K562 (cell line): ENCODE measurements around the gene CCDC85B. TPM values are rescaled to one million over a fixed set of nuclear protein-coding genes. Genes with fewer than 3 reads are reported as not detected.

ENCODE experiments used
- CHD7 ChIP-seq: fragments of 200-600 bp; sonication (generic); IDR thresholded peaks from one replicate; pipeline ENCODE4 v1.6.1; 2012; ENCODE audit warnings: mild to moderate bottlenecking, low read depth, low read length, inconsistent platforms
- CREB3 ChIP-seq: fragments of 450-650 bp; conservative IDR thresholded peaks from 2 replicates; pipeline ENCODE4 v1.6.1; 2016; ENCODE audit warnings: missing genetic modification characterization, low read depth, mild to moderate bottlenecking, missing compliant biosample characterization, moderate library complexity
- E2F3 ChIP-seq: fragments of 250-450 bp; sonication (Bioruptor Pico); IDR thresholded peaks from 2 replicates; pipeline ENCODE4 v1.4.0; 2020; ENCODE audit warnings: mild to moderate bottlenecking
- E2F6 ChIP-seq, 2 experiments: IDR thresholded peaks; 2 replicates each; pipeline ENCODE4 v1.6.1; 2011; ENCODE audit warnings: borderline replicate concordance in 1 of 2, control low read depth in 1 of 2, low read depth in 1 of 2, low read length in 1 of 2, mild to moderate bottlenecking in 1 of 2, mixed read lengths in 1 of 2, moderate library complexity in 1 of 2; ENCODE audit not compliant: insufficient read depth in 1 of 2, insufficient read length in 1 of 2, poor library complexity in 1 of 2, severe bottlenecking in 1 of 2; ENCODE audit errors: extremely low read depth in 1 of 2
- HNRNPH1 ChIP-seq: fragments of 200-400 bp; formaldehyde crosslinking; optimal IDR thresholded peaks from 2 replicates; pipeline ENCODE3; 2017; ENCODE audit warnings: low read depth, mild to moderate bottlenecking, low read length, moderate library complexity
- KLF1 ChIP-seq: fragments of 450-650 bp; IDR thresholded peaks from 2 replicates; pipeline ENCODE4 v1.6.1; 2016; ENCODE audit warnings: missing genetic modification characterization, missing compliant biosample characterization
- TAF7 ChIP-seq: fragments of 450-650 bp; IDR thresholded peaks from 2 replicates; pipeline ENCODE4 v1.6.1; 2016; ENCODE audit warnings: missing genetic modification characterization, missing compliant biosample characterization
- TSHZ1 ChIP-seq: fragments of 250-450 bp; sonication (Bioruptor Pico); IDR thresholded peaks from 2 replicates; pipeline ENCODE4 v1.4.0; 2020; ENCODE audit warnings: mild to moderate bottlenecking, moderate library complexity
- U2AF1 ChIP-seq: fragments of 200-400 bp; formaldehyde crosslinking; optimal IDR thresholded peaks from 2 replicates; pipeline ENCODE3; 2017; ENCODE audit warnings: mild to moderate bottlenecking, low read depth, low read length, moderate library complexity
- ZNF224 ChIP-seq: sonication (generic); formaldehyde crosslinking; IDR thresholded peaks from 2 replicates; pipeline ENCODE4 v1.8.0; 2022; ENCODE audit warnings: mild to moderate bottlenecking, missing genetic modification reagents
- ZNF239 ChIP-seq: fragments of 250-450 bp; sonication (Bioruptor Pico); IDR thresholded peaks from 2 replicates; pipeline ENCODE4 v1.4.0; 2020; ENCODE audit warnings: mild to moderate bottlenecking
- polyA plus RNA-seq, 8 experiments: library from polyadenylated mRNA; depleted of rRNA in 4 of 8; stranded (reverse) in 5 of 8; unstranded in 3 of 8; fragments of >200 nt; fragmentation: Nextera tagmentation in 2 of 8; fragmentation: Illumina TruSeq in 1 of 8; extraction: Ambion mirVana in 2 of 8; extraction: Trizol in 1 of 8; gene quantifications; 2 replicates each; pipeline versions ENCODE4 v1.2.1 to v1.2.3, GENCODE V29; 2011 to 2014; ENCODE audit warnings: inconsistent platforms in 1 of 8, missing spikeins in 1 of 8
- total RNA-seq, 7 experiments: library from RNA; depleted of rRNA in 6 of 7; stranded (reverse); fragments of >200 nt in 6 of 7; fragmentation: Illumina TruSeq in 2 of 7; extraction: Trizol in 2 of 7; gene quantifications; 2 replicates each; pipeline versions ENCODE4 v1.2.1 to v1.2.3, GENCODE V29; 2011 to 2021; ENCODE audit warnings: low replicate concordance in 1 of 7

Gene CCDC85B
- total and polyA plus RNA-seq, 9 of the 15 experiments (the other 6 are each of a cell fraction or from before 2014, with no cell fraction given), result 0.14 to 138 (median 6.2) TPM

GRCh38 chr11:65857500-65857852 lies 33.0 kb upstream of the CCDC85B start (continued):
- no peak for TF ChIP-seq CREB3
- 0 out of 2 replicates have a peak, but pooled peaks have one; percentile 8 for TF ChIP-seq ZNF224 (CRISPR knock-in tag)
- TF ChIP-seq HNRNPH1, result peak; percentile 58
- peak; percentile 83 for TF ChIP-seq KLF1 (tag)
- peak; percentile 56; the same call in 1 of the 2 replicates for TF ChIP-seq TAF7
- TF ChIP-seq E2F3 (CRISPR knock-in tag), result no peak
- peak; percentile 26 to 98 for TF ChIP-seq E2F6 (IDR thresholded peaks at IDR 0.05; ENCODE audit: borderline replicate concordance in 1 of 2, extremely low read depth in 1 of 2, insufficient read depth in 1 of 2, insufficient read length in 1 of 2, low read depth in 1 of 2, low read length in 1 of 2, poor library complexity in 1 of 2, severe bottlenecking in 1 of 2)
- TF ChIP-seq TSHZ1 (CRISPR knock-in tag), result no peak
- TF ChIP-seq CHD7, result no peak
- TF ChIP-seq U2AF1, result peak; percentile 97
- no peak for TF ChIP-seq ZNF239 (CRISPR knock-in tag)
